Adrenal gland (tissue), 12 donors: ENCODE data around the gene SP3. TPM values are rescaled to one million over a fixed set of nuclear protein-coding genes. Genes with fewer than 3 reads are reported as not detected.

Experiments
- DNase-seq, 7 donors: peaks; one replicate each; pipeline ENCODE4 v3.0.0-alpha.2; 2019 to 2020
- H3K27ac ChIP-seq, 5 donors: fragments of 200-600 bp; sonication (generic) in 4 of 5; 1 replicate in 3 of 5; 2 replicates in 2 of 5; pipeline versions ENCODE4 v1.5.1 to v1.8.0; 2016 to 2020; ENCODE audit warnings: mild to moderate bottlenecking in 1 of 5
- H3K27me3 ChIP-seq: fragments of 200-600 bp; 2 replicates; pipeline ENCODE4 v1.8.0; 2021
- H3K36me3 ChIP-seq, 2 donors: fragments of 200-600 bp; replicated peaks in 1 of 2; 1 replicate in 1 of 2; 2 replicates in 1 of 2; pipeline versions ENCODE4 v1.5.1 to v1.8.0; 2018 to 2022
- H3K4me1 ChIP-seq, 2 donors: fragments of 200-600 bp; replicated peaks in 1 of 2; 1 replicate in 1 of 2; 2 replicates in 1 of 2; pipeline versions ENCODE4 v1.5.1 to v1.8.0; 2018 to 2021
- H3K4me3 ChIP-seq, 4 donors: fragments of 200-600 bp; sonication (generic) in 3 of 4; one replicate each; pipeline ENCODE4 v1.5.1; 2016 to 2018
- H3K9me3 ChIP-seq, 3 donors: fragments of 200-600 bp; sonication (generic) in 1 of 3; replicated peaks in 1 of 3; 1 replicate in 2 of 3; 2 replicates in 1 of 3; pipeline versions ENCODE4 v1.5.1 to v1.8.0; 2016 to 2021
- CTCF ChIP-seq, 6 experiments: fragments of 450-650 bp in 4 of 6; fragments of 200-600 bp in 2 of 6; sonication (generic) in 1 of 6; IDR thresholded peaks; 1 replicate in 5 of 6; 2 replicates in 1 of 6; pipeline versions ENCODE4 v1.5.1 to v1.8.0; 2016 to 2021; ENCODE audit warnings: antibody characterized with exemption in 6 of 6, mild to moderate bottlenecking in 2 of 6, moderate library complexity in 1 of 6
- POLR2A ChIP-seq, 2 donors: fragments of 450-650 bp; IDR thresholded peaks; one replicate each; pipeline ENCODE4 v1.6.1; 2017; ENCODE audit warnings: antibody characterized with exemption in 2 of 2, mild to moderate bottlenecking in 2 of 2, moderate library complexity in 1 of 2
- WGBS, 4 donors: extraction: QIAGEN DNeasy Blood & Tissue Kit in 2 of 4; methylation state at CpG; one replicate each; pipeline versions ENCODE4 v1.1.5 to v1.1.7; 2013 to 2017; 5-methylcytosine and 5-hydroxymethylcytosine counted together
- intact Hi-C, 2 donors: fragments of 100-400 bp; cut with DNase I; formaldehyde crosslinking; loops; one replicate each; pipeline versions ENCODE4 v1.14.1 to v1.15.0; 2022 to 2023
- polyA plus RNA-seq, 3 donors: library from polyadenylated mRNA; stranded (reverse); fragments of 200-250 nt in 2 of 3; fragments of 350-450 nt in 1 of 3; fragmentation: Illumina TruSeq in 1 of 3; extraction: RNeasy Lipid Tissue Mini Kit (QIAGEN cat#74804) in 1 of 3; gene quantifications; one replicate each; pipeline ENCODE4 v1.2.3, GENCODE V29; 2013 to 2014
- total RNA-seq, 9 donors: library from RNA; depleted of rRNA in 4 of 9; stranded (reverse); fragments of >200 nt in 4 of 9; fragments of 120-200 nt in 1 of 9; fragmentation: NEBNext Ultra II Directional in 1 of 9; extraction: Animal tissue kit (Norgen Biotek cat#: 25700) in 1 of 9; gene quantifications; one replicate each; pipeline versions ENCODE4 v1.1.0 to v1.2.4, GENCODE V29; 2013 to 2023
- donor health status: healthy with polysubstance abuse.
- donor health status: Bipolar disorder and iron deficiency.
- donor health status: DM: yes; HTN: yes; CAD: no.
- donor health status: DM: no; HTN: no; CAD: no.
- donor health status: DM: no; HTN: no; CAD: no.
- donor health status: DM: yes; HTN: yes; CAD: no.

The SP3 gene
- total and polyA plus RNA-seq, 12 donors = 8.9 to 118 (median 54.4) TPM

GRCh38 chr2:173963817-173964564, 1.2 kb downstream of the SP3 start:
- TF ChIP-seq POLR2A (IDR thresholded peaks at IDR 0.05) (peak in 1 of 2 donors; percentile 74), CTCF (IDR thresholded peaks at IDR 0.05) (no peak)
- Histone ChIP-seq H3K27ac (peak overlapping the region; percentile 89 to 100 (median 98)), H3K36me3 (no peaks in the 10 kb centered on the region), H3K27me3 (no peaks in the 10 kb centered on the region), H3K4me1 (peaks cover 10 to 43% of the 10 kb centered on the region in 2 donors), H3K9me3 (peaks cover 0 to 4% (median 0%) of the 10 kb centered on the region in 3 donors), H3K4me3 (peak overlapping the region in 2 of 4 donors; percentile 94 to 99)
- 0 to 1% (median 0%) methylated on average over 2 to 86 of the region's 87 CpGs for WGBS, 4 donors
- DNase-seq = peak; percentile 93 to 95 (median 94)
- intact Hi-C loops = no loop called here

- intact Hi-C loops = no loop called here
- peak in 6 of 7 donors; percentile 53 to 77 (median 64) for DNase-seq
- Histone ChIP-seq H3K4me1 (peaks cover 10 to 50% of the 10 kb centered on the region in 2 donors), H3K9me3 (peaks cover 0 to 4% (median 0%) of the 10 kb centered on the region in 3 donors), H3K27me3 (no peaks in the 10 kb centered on the region), H3K4me3 (peak overlapping the region in 3 of 4 donors; percentile 21 to 99 (median 94)), H3K27ac (peak overlapping the region; percentile 89 to 100 (median 98)), H3K36me3 (no peaks in the 10 kb centered on the region)
- peak in 1 of 2 donors; percentile 5 for TF ChIP-seq POLR2A (IDR thresholded peaks at IDR 0.05)
- TF ChIP-seq CTCF (IDR thresholded peaks at IDR 0.05) = peak in 5 of 6 experiments; percentile 19 to 63 (median 51)
- 0% methylated on average over 12 to 44 of the region's 44 CpGs for WGBS, 4 donors
These were observed 1.8 kb downstream of the SP3 start for GRCh38 chr2:173963323-173963816.

- H3K27me3 ChIP-seq = no peaks in the 10 kb centered on the region
- H3K9me3 ChIP-seq = peaks cover 0 to 4% (median 0%) of the 10 kb centered on the region in 3 donors
- no peak for DNase-seq
- no peak for TF ChIP-seq POLR2A (IDR thresholded peaks at IDR 0.05)
- no peak for TF ChIP-seq CTCF (IDR thresholded peaks at IDR 0.05)
- H3K27ac ChIP-seq = peak overlapping the region; percentile 89 to 100 (median 98)
- intact Hi-C loops = no loop called here
- WGBS, 4 donors = 22 to 24% (median 23%) methylated on average over 4 of the region's 4 CpGs
- peaks cover 10 to 57% of the 10 kb centered on the region in 2 donors for H3K4me1 ChIP-seq
- H3K36me3 ChIP-seq = no peaks in the 10 kb centered on the region
- peak overlapping the region in 3 of 4 donors; percentile 21 to 99 (median 94) for H3K4me3 ChIP-seq
These were observed 2.5 kb downstream of the SP3 start for GRCh38 chr2:173962583-173963110.

- intact Hi-C loops = no loop called here
- peak overlapping the region in 2 of 5 donors; percentile 13 to 100 for H3K27ac ChIP-seq
- TF ChIP-seq CTCF (IDR thresholded peaks at IDR 0.05) = no peak
- no peak for TF ChIP-seq POLR2A (IDR thresholded peaks at IDR 0.05)
- peaks cover 0 to 4% (median 0%) of the 10 kb centered on the region in 3 donors for H3K9me3 ChIP-seq
- H3K4me1 ChIP-seq = peaks cover 16 to 63% of the 10 kb centered on the region in 2 donors
- H3K36me3 ChIP-seq = no peaks in the 10 kb centered on the region
- 49 to 74% (median 65%) methylated on average over 1 of the region's 1 CpG for WGBS, 4 donors
- peak overlapping the region in 1 of 4 donors; percentile 94 for H3K4me3 ChIP-seq
- DNase-seq = no peak
- no peaks in the 10 kb centered on the region for H3K27me3 ChIP-seq
These were observed 3.1 kb downstream of the SP3 start for GRCh38 chr2:173962031-173962430.
